ENCODE data around the gene AGPAT1.
A peak's percentile ranks its signal among the peaks of the same experiment; 100 is the strongest.

DNA sequence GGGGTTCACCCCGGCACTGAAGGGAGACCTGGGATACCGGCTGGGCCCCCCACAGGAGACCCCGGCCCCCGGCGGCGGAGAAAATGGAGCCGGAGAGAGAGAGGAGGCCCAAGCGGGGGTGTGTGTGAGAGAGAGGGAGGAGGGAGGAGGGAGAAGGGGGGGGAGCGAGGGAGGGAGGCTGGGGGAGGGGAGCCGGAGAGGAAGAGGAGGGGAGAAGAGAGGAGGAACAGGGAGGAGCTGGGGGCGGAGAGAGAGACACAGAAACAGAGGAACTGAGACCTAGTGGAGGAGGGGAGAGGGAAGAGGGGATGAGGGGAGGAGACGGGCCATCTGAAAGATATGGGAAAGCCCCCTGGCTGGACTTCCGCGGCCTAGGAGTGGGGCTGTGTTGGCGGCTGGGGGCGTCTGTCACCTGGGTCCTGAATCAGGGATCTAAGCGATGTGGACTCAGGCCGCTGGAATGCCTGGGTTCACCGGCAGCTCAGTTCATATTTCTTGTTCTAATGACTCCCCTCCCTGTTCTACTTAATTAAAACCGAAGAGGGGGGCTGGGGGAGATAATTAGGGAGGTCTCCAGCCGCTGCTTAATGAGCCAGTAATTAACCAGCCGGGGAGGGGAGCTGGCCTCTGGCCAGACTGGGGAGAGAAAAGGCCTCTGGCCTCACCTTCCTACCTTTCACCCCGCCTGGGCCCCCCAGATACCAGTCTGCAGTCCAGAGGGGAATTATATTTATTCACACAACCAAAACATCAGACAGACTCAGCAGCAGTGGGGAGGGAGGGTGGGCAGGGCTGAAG lies 14.4 kb upstream of the AGPAT1 start, which contains the start of gene PBX2:
- TF ChIP-seq, protein P1, sequence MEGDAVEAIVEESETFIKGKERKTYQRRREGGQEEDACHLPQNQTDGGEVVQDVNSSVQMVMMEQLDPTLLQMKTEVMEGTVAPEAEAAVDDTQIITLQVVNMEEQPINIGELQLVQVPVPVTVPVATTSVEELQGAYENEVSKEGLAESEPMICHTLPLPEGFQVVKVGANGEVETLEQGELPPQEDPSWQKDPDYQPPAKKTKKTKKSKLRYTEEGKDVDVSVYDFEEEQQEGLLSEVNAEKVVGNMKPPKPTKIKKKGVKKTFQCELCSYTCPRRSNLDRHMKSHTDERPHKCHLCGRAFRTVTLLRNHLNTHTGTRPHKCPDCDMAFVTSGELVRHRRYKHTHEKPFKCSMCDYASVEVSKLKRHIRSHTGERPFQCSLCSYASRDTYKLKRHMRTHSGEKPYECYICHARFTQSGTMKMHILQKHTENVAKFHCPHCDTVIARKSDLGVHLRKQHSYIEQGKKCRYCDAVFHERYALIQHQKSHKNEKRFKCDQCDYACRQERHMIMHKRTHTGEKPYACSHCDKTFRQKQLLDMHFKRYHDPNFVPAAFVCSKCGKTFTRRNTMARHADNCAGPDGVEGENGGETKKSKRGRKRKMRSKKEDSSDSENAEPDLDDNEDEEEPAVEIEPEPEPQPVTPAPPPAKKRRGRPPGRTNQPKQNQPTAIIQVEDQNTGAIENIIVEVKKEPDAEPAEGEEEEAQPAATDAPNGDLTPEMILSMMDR (IDR thresholded peaks at IDR 0.05) = no peak
- peak in 2 of 4 donors; percentile 69 to 88 for TF ChIP-seq POLR2A (IDR thresholded peaks at IDR 0.05)

Measured in esophagus squamous epithelium (tissue), 4 donors.